HepG2 (cell line): ENCODE data around the gene VAMP2. TPM values are rescaled to one million over a fixed set of nuclear protein-coding genes. Genes with fewer than 3 reads are reported as not detected.

ENCODE experiments used
- CBX2 ChIP-seq, 2 experiments: fragments of 200-600 bp in 1 of 2; sonication (generic); formaldehyde crosslinking in 1 of 2; IDR thresholded peaks; 2 replicates each; pipeline versions ENCODE4 v1.7.0 to v1.8.1; 2018 to 2022; ENCODE audit warnings: low read depth in 2 of 2, low read length in 1 of 2, mild to moderate bottlenecking in 1 of 2, missing genetic modification reagents in 1 of 2
- CEBPG ChIP-seq: IDR thresholded peaks from 2 replicates; pipeline ENCODE4 v1.6.1; 2016
- ERF ChIP-seq: IDR thresholded peaks from 2 replicates; pipeline ENCODE4 v1.6.1; 2018; ENCODE audit warnings: missing biosample characterization, missing genetic modification reagents
- EZH2 ChIP-seq: conservative IDR thresholded peaks from 2 replicates; pipeline ENCODE4 v1.6.1; 2012; ENCODE audit warnings: mild to moderate bottlenecking, low read depth, low read length, moderate library complexity
- HOMEZ ChIP-seq: IDR thresholded peaks from 2 replicates; pipeline ENCODE4 v1.6.1; 2016; ENCODE audit warnings: low read depth
- IKZF4 ChIP-seq: sonication (generic); formaldehyde crosslinking; IDR thresholded peaks from 2 replicates; pipeline ENCODE4 v1.5.1; 2020; ENCODE audit warnings: borderline replicate concordance, mild to moderate bottlenecking, low read depth, missing genetic modification reagents; ENCODE audit errors: not compliant biosample characterization
- KAT7 ChIP-seq: IDR thresholded peaks from 2 replicates; pipeline ENCODE4 v1.6.1; 2018; ENCODE audit warnings: borderline replicate concordance, missing compliant biosample characterization
- KLF6 ChIP-seq: IDR thresholded peaks from 2 replicates; pipeline ENCODE4 v1.8.0; 2016; ENCODE audit warnings: missing biosample characterization, missing genetic modification reagents
- MED1 ChIP-seq: sonication (generic); formaldehyde crosslinking; IDR thresholded peaks from 2 replicates; pipeline ENCODE4 v1.4.0; 2020; ENCODE audit warnings: missing genetic modification reagents
- MED8 ChIP-seq: sonication (generic); formaldehyde crosslinking; IDR thresholded peaks from 2 replicates; pipeline ENCODE4 v1.8.1; 2023; ENCODE audit warnings: mild to moderate bottlenecking, missing genetic modification reagents; ENCODE audit not compliant: insufficient replicate concordance
- MEIS2 ChIP-seq: sonication (generic); formaldehyde crosslinking; IDR thresholded peaks from 2 replicates; pipeline ENCODE4 v1.9.0; 2021; ENCODE audit warnings: mild to moderate bottlenecking, missing genetic modification reagents
- RBM39 ChIP-seq: fragments of 200-400 bp; formaldehyde crosslinking; IDR thresholded peaks from one replicate; pipeline ENCODE4 v1.6.1; 2018; ENCODE audit warnings: antibody characterized with exemption, mild to moderate bottlenecking, low read depth, low read length; ENCODE audit not compliant: poor library complexity, severe bottlenecking
- SCMH1 ChIP-seq: sonication (generic); formaldehyde crosslinking; IDR thresholded peaks from 2 replicates; pipeline ENCODE4 v1.9.0; 2021; ENCODE audit warnings: missing genetic modification reagents, mild to moderate bottlenecking, borderline replicate concordance
- SIX1 ChIP-seq: sonication (generic); formaldehyde crosslinking; IDR thresholded peaks from 2 replicates; pipeline ENCODE4 v1.4.0; 2020; ENCODE audit warnings: missing genetic modification reagents, borderline replicate concordance
- UBTF ChIP-seq: sonication (generic); formaldehyde crosslinking; IDR thresholded peaks from 2 replicates; pipeline ENCODE4 v1.4.0; 2020; ENCODE audit warnings: mild to moderate bottlenecking, missing genetic modification reagents
- ZNF331 ChIP-seq: sonication (generic); formaldehyde crosslinking; IDR thresholded peaks from 2 replicates; pipeline ENCODE4 v1.4.0; 2020; ENCODE audit warnings: missing genetic modification reagents
- ZNF776 ChIP-seq: sonication (generic); formaldehyde crosslinking; IDR thresholded peaks from 2 replicates; pipeline ENCODE4 v1.4.0; 2020; ENCODE audit warnings: mild to moderate bottlenecking, missing genetic modification reagents
- ZSCAN29 ChIP-seq: sonication (generic); formaldehyde crosslinking; conservative IDR thresholded peaks from 2 replicates; pipeline ENCODE4 v1.4.0; 2020; ENCODE audit warnings: mild to moderate bottlenecking, missing genetic modification reagents
- polyA plus RNA-seq, 8 experiments: library from polyadenylated mRNA; depleted of rRNA in 3 of 8; stranded (reverse) in 7 of 8; unstranded in 1 of 8; fragments of >200 nt; fragmentation: Illumina TruSeq in 4 of 8; extraction: Trizol in 4 of 8; gene quantifications; 2 replicates each; pipeline versions ENCODE4 v1.2.1 to v1.2.3, GENCODE V29; 2011 to 2016; ENCODE audit warnings: low read depth in 4 of 8, missing spikeins in 1 of 8, mixed read lengths in 1 of 8; ENCODE audit not compliant: insufficient read depth in 1 of 8
- total RNA-seq, 5 experiments: library from RNA; depleted of rRNA; stranded (reverse); fragments of >200 nt; fragmentation: Illumina TruSeq; extraction: Trizol; gene quantifications; 2 replicates each; pipeline ENCODE4 v1.2.3, GENCODE V29; 2016; ENCODE audit warnings: low read depth in 1 of 5
- TF ChIP-seq, protein P1 (sequence below): sonication (generic); formaldehyde crosslinking; IDR thresholded peaks from 2 replicates; pipeline ENCODE4 v1.4.0; 2020; ENCODE audit warnings: missing genetic modification reagents
- TF ChIP-seq, protein P2 (sequence below): sonication (generic); formaldehyde crosslinking; IDR thresholded peaks from 2 replicates; pipeline ENCODE4 v1.4.0; 2020; ENCODE audit warnings: low read depth, missing genetic modification reagents

VAMP2 gene
- total and polyA plus RNA-seq, 2 of the 13 experiments (the other 11 are each of a cell fraction or from before 2014, with no cell fraction given): 3.9 to 17.2 TPM

DNA sequence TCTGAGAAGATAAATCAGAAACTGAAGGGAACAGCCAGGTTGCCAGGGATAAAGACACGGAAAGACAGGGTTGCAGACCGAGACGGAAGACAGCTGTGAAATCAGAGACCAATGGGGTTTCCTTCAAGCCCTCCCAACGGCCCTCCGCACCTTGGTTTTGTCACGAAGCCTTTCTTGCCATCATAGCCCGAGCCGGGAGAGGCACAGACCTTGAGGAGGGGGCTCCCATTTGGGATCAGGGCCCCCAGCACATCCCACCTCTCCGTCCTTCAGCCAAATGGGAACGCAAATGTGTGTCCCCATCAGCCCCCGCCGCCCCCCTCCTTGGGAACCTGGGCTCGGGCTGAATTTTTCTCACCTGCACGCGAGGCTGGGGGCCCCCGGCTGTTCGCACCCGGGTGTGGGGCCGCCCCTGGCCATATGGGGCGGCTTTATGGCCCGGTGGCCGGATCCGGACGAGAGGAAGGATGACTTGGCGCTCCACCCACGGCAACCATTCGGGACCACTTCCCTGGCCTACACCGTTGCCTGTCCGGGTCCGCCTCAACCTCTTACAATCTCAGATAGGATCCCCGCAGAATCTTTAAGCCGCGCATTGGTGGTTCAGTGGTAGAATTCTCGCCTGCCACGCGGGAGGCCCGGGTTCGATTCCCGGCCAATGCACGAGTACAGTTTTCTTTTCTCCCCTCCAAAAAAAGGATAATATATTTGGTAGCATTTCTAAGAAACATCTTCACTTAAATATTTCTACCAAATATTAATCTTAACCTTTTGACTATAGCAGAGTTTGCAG is 37.4 kb downstream of the VAMP2 start (continued):
- no peak for TF ChIP-seq HOMEZ (CRISPR knock-in tag)
- TF ChIP-seq ZNF331 (CRISPR knock-in tag): peak; percentile 61; the same call in 1 of the 2 replicates
- TF ChIP-seq KAT7: no peak
- no peak for TF ChIP-seq RBM39
- TF ChIP-seq, protein P1, sequence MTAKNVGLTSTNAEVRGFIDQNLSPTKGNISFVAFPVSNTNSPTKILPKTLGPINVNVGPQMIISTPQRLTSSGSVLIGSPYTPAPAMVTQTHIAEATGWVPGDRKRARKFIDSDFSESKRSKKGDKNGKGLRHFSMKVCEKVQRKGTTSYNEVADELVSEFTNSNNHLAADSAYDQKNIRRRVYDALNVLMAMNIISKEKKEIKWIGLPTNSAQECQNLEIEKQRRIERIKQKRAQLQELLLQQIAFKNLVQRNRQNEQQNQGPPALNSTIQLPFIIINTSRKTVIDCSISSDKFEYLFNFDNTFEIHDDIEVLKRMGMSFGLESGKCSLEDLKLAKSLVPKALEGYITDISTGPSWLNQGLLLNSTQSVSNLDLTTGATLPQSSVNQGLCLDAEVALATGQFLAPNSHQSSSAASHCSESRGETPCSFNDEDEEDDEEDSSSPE: peak; percentile 50; the same call in 1 of the 2 replicates
- no peak for TF ChIP-seq KLF6 (CRISPR knock-in tag)
- TF ChIP-seq IKZF4 (CRISPR knock-in tag): no peak
- TF ChIP-seq UBTF (CRISPR knock-in tag): no peak
- no peak for TF ChIP-seq ZNF776 (CRISPR knock-in tag)
- TF ChIP-seq MEIS2 (CRISPR knock-in tag): no peak
- peak; percentile 2; the same call in 1 of the 2 replicates for TF ChIP-seq MED1
- no peak for TF ChIP-seq EZH2
- TF ChIP-seq MED8: no peak
- no peak for TF ChIP-seq CEBPG
- no peak for TF ChIP-seq CBX2 (IDR thresholded peaks at IDR 0.05; ENCODE audit: low read depth, low read length)
- no peak for TF ChIP-seq CBX2 (CRISPR knock-in tag; IDR thresholded peaks at IDR 0.05; ENCODE audit: low read depth)
- no peak for TF ChIP-seq SCMH1 (CRISPR knock-in tag)
- TF ChIP-seq SIX1 (CRISPR knock-in tag): no peak
- TF ChIP-seq ERF: no peak
- TF ChIP-seq, protein P2, sequence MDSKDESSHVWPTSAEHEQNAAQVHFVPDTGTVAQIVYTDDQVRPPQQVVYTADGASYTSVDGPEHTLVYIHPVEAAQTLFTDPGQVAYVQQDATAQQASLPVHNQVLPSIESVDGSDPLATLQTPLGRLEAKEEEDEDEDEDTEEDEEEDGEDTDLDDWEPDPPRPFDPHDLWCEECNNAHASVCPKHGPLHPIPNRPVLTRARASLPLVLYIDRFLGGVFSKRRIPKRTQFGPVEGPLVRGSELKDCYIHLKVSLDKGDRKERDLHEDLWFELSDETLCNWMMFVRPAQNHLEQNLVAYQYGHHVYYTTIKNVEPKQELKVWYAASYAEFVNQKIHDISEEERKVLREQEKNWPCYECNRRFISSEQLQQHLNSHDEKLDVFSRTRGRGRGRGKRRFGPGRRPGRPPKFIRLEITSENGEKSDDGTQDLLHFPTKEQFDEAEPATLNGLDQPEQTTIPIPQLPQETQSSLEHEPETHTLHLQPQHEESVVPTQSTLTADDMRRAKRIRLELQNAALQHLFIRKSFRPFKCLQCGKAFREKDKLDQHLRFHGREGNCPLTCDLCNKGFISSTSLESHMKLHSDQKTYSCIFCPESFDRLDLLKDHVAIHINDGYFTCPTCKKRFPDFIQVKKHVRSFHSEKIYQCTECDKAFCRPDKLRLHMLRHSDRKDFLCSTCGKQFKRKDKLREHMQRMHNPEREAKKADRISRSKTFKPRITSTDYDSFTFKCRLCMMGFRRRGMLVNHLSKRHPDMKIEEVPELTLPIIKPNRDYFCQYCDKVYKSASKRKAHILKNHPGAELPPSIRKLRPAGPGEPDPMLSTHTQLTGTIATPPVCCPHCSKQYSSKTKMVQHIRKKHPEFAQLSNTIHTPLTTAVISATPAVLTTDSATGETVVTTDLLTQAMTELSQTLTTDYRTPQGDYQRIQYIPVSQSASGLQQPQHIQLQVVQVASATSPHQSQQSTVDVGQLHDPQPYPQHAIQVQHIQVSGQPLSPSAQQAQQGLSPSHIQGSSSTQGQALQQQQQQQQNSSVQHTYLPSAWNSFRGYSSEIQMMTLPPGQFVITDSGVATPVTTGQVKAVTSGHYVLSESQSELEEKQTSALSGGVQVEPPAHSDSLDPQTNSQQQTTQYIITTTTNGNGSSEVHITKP (CRISPR knock-in tag): no peak
- no peak for TF ChIP-seq ZSCAN29 (CRISPR knock-in tag)
